WTC11 (cell line): ENCODE results near the gene MAX. TPM values are rescaled to one million over a fixed set of nuclear protein-coding genes. Genes with fewer than 3 reads are reported as not detected.

ENCODE experiments used
- ATAC-seq: fragments of 200-7000 bp; cut with Tn5 transposase; 2 replicates; pipeline ENCODE4 v1.10.0; 2021; ENCODE audit warnings: mild to moderate bottlenecking, moderate library complexity
- CTCF ChIA-PET: fragments of 300-600 bp; sonication (Branson Sonifier 250); formaldehyde crosslinking; loops from one replicate; lab custom pipeline; 2021; ENCODE audit warnings: antibody characterized with exemption; lab: Charles Lee
- POLR2A ChIA-PET: fragments of 350-600 bp; sonication (Branson Sonifier 250); formaldehyde crosslinking; loops from one replicate; lab custom pipeline; 2021; ENCODE audit warnings: antibody characterized with exemption; lab: Charles Lee
- DNase-seq: peaks from one replicate; pipeline ENCODE4 v3.0.0; 2021; ENCODE audit warnings: low spot score
- H3K27ac Mint-ChIP-seq: 2 replicates; pipeline ENCODE4 v1.8.0; 2021; ENCODE audit warnings: mixed read lengths
- H3K27me3 Mint-ChIP-seq: 2 replicates; pipeline ENCODE4 v1.8.0; 2021; ENCODE audit warnings: low read depth, mild to moderate bottlenecking, moderate library complexity, mixed read lengths
- H3K36me3 Mint-ChIP-seq: 2 replicates; pipeline ENCODE4 v1.8.0; 2021; ENCODE audit warnings: mixed read lengths
- H3K4me1 Mint-ChIP-seq: 2 replicates; pipeline ENCODE4 v1.8.0; 2022; ENCODE audit warnings: mixed read lengths
- H3K4me3 Mint-ChIP-seq: 2 replicates; pipeline ENCODE4 v1.8.0; 2021; ENCODE audit warnings: mild to moderate bottlenecking, moderate library complexity, mixed read lengths
- H3K9me3 Mint-ChIP-seq: 2 replicates; pipeline ENCODE4 v1.8.0; 2021; ENCODE audit warnings: mixed read lengths
- ATF3 ChIP-seq: sonication (generic); formaldehyde crosslinking; conservative IDR thresholded peaks from 2 replicates; pipeline ENCODE4 v1.8.1; 2022; ENCODE audit warnings: mild to moderate bottlenecking, missing genetic modification reagents
- CDX4 ChIP-seq: fragments of 250-450 bp; sonication (Bioruptor Pico); IDR thresholded peaks from 2 replicates; pipeline ENCODE4 v1.9.0; 2021; ENCODE audit warnings: moderate library complexity, mild to moderate bottlenecking, inconsistent platforms, borderline replicate concordance
- E2F5 ChIP-seq: sonication (generic); formaldehyde crosslinking; IDR thresholded peaks from 2 replicates; pipeline ENCODE4 v1.8.1; 2022; ENCODE audit warnings: mild to moderate bottlenecking, moderate library complexity, missing genetic modification reagents
- EMX1 ChIP-seq: fragments of 250-450 bp; sonication (Bioruptor Pico); IDR thresholded peaks from 2 replicates; pipeline ENCODE4 v1.8.0; 2021; ENCODE audit warnings: mild to moderate bottlenecking
- MYBL2 ChIP-seq: sonication (generic); formaldehyde crosslinking; IDR thresholded peaks from 2 replicates; pipeline ENCODE4 v1.8.1; 2023; ENCODE audit warnings: mild to moderate bottlenecking, moderate library complexity, missing genetic modification reagents
- NFATC4 ChIP-seq: fragments of 250-450 bp; sonication (Bioruptor Pico); IDR thresholded peaks from 2 replicates; pipeline ENCODE4 v1.9.0; 2021; ENCODE audit warnings: mild to moderate bottlenecking
- NR3C1 ChIP-seq: sonication (generic); formaldehyde crosslinking; conservative IDR thresholded peaks from 2 replicates; pipeline ENCODE4 v1.8.1; 2023; ENCODE audit warnings: low read depth, mild to moderate bottlenecking, missing genetic modification reagents
- PREB ChIP-seq: sonication (generic); formaldehyde crosslinking; IDR thresholded peaks from 2 replicates; pipeline ENCODE4 v1.8.1; 2022; ENCODE audit warnings: mild to moderate bottlenecking, missing genetic modification reagents, moderate library complexity, borderline replicate concordance
- RORB ChIP-seq: fragments of 250-450 bp; sonication (Bioruptor Pico); IDR thresholded peaks from 2 replicates; pipeline ENCODE4 v1.9.0; 2021; ENCODE audit warnings: mild to moderate bottlenecking
- ZNF138 ChIP-seq: sonication (generic); formaldehyde crosslinking; conservative IDR thresholded peaks from 2 replicates; pipeline ENCODE4 v1.8.1; 2022; ENCODE audit warnings: mild to moderate bottlenecking, moderate library complexity, missing genetic modification reagents
- ZNF416 ChIP-seq: fragments of 250-450 bp; sonication (Bioruptor Pico); IDR thresholded peaks from 2 replicates; pipeline ENCODE4 v1.9.0; 2021; ENCODE audit warnings: mild to moderate bottlenecking, inconsistent platforms
- total RNA-seq: library from RNA; stranded (reverse); gene quantifications from 3 replicates; pipeline ENCODE4 v1.2.3, GENCODE V29; 2021
- TF ChIP-seq, protein P1 (sequence below): fragments of 250-450 bp; sonication (Bioruptor Pico); conservative IDR thresholded peaks from 2 replicates; pipeline ENCODE4 v1.9.0; 2021; ENCODE audit warnings: mild to moderate bottlenecking
- TF ChIP-seq, protein P2 (sequence below): sonication (generic); formaldehyde crosslinking; IDR thresholded peaks from 2 replicates; pipeline ENCODE4 v1.8.0; 2022; ENCODE audit warnings: mild to moderate bottlenecking, missing genetic modification reagents
- TF ChIP-seq, protein P3 (sequence below): fragments of 250-450 bp; sonication (Bioruptor Pico); IDR thresholded peaks from 2 replicates; pipeline ENCODE4 v2.1.2; 2022; ENCODE audit warnings: mild to moderate bottlenecking, moderate library complexity
- TF ChIP-seq, protein P4 (sequence below): fragments of 250-450 bp; sonication (Bioruptor Pico); IDR thresholded peaks from 2 replicates; pipeline ENCODE4 v1.9.0; 2021; ENCODE audit warnings: mild to moderate bottlenecking, borderline replicate concordance
- TF ChIP-seq, protein P5 (sequence below): sonication (generic); formaldehyde crosslinking; IDR thresholded peaks from 2 replicates; pipeline ENCODE4 v1.8.1; 2022; ENCODE audit warnings: low read depth, missing genetic modification reagents, borderline replicate concordance

The MAX gene
- total RNA-seq, 1 experiment from 2014 or later, result 58.5 TPM

DNA sequence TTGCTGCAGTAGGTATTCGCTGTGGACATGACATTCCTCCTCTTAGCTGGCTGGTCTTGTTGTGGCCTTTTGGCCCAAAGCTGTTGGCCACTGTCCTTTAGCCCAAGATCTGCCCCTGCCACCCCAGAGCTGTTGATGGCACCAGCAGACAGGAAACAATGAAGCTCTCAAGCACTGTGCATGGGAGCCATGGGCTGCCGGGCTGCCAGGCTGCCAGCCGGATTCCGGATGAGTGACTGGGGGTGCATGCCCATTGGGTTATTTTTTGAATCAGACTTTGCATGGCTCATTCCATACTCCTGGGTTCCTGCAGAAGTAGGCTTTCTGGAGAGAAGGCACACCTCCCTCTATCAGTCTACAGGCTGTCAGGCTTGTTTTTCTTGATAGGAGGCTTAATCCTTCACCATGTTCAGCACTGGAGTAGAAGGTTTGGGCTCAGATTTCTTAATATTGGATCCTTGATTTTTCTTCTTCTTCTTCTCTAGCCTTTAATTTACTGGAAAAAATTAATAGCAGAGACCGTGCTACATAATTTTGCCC, 32.4 kb downstream of the MAX start:
- H3K27ac Mint-ChIP-seq, result no peak overlapping the region

More for the DNA sequence above, 32.4 kb downstream of the MAX start:
- ChIA-PET CTCF (no interaction called here), POLR2A (no interaction called here)
- Mint-ChIP-seq H3K9me3 (no peaks in the 10 kb centered on the region), H3K36me3 (peaks cover 11% of the 10 kb centered on the region; the same call in 1 of the 2 replicates), H3K4me3 (no peak overlapping the region), H3K4me1 (no peaks in the 10 kb centered on the region), H3K27me3 (no peaks in the 10 kb centered on the region)
- DNase-seq (no peak), ATAC-seq (no peak)
- no peak for TF ChIP-seq MYBL2 (CRISPR knock-in tag)
- no peak for TF ChIP-seq ATF3
- TF ChIP-seq, protein P1, sequence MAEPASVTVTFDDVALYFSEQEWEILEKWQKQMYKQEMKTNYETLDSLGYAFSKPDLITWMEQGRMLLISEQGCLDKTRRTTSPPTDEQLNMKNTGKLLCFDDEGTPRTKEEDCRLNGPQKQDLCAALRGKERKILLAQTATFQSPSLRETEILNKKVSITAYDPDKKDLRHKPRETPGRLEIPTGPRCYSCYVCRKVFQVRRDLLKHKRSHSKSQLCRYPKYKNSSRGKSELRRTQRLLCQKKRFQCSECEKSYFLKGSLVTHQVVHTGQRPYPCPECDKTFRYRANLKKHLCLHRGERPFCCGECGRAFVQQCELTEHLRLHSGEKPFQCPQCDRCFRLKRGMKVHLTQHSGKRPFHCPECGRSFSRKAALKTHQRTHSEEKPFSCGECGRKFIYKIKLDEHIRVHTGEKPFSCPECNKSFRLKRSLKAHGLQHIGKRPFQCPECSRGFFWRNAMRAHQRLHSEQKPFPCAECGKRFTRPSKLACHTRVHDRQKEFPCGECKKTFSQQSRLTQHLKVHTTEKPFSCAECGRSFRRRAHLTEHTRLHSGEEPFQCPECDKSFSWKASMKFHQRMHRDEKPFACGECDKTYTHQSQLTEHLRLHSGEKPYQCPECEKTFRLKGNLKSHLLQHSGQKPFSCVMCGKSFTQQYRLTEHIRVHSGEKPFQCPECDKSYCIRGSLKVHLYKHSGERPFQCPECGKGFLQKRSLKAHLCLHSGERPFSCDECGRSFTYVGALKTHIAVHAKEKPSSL (CRISPR knock-in tag), result no peak
- TF ChIP-seq EMX1, result no peak
- TF ChIP-seq NFATC4 (CRISPR knock-in tag), result no peak
- no peak for TF ChIP-seq CDX4 (CRISPR knock-in tag)
- TF ChIP-seq, protein P2, sequence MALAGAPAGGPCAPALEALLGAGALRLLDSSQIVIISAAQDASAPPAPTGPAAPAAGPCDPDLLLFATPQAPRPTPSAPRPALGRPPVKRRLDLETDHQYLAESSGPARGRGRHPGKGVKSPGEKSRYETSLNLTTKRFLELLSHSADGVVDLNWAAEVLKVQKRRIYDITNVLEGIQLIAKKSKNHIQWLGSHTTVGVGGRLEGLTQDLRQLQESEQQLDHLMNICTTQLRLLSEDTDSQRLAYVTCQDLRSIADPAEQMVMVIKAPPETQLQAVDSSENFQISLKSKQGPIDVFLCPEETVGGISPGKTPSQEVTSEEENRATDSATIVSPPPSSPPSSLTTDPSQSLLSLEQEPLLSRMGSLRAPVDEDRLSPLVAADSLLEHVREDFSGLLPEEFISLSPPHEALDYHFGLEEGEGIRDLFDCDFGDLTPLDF (CRISPR knock-in tag), result no peak
- TF ChIP-seq, protein P3, sequence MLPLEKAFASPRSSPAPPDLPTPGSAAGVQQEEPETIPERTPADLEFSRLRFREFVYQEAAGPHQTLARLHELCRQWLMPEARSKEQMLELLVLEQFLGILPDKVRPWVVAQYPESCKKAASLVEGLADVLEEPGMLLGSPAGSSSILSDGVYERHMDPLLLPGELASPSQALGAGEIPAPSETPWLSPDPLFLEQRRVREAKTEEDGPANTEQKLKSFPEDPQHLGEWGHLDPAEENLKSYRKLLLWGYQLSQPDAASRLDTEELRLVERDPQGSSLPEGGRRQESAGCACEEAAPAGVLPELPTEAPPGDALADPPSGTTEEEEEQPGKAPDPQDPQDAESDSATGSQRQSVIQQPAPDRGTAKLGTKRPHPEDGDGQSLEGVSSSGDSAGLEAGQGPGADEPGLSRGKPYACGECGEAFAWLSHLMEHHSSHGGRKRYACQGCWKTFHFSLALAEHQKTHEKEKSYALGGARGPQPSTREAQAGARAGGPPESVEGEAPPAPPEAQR (CRISPR knock-in tag), result no peak
- no peak for TF ChIP-seq ZNF138 (CRISPR knock-in tag)
- no peak for TF ChIP-seq PREB (CRISPR knock-in tag)
- TF ChIP-seq E2F5 (CRISPR knock-in tag), result no peak
- no peak for TF ChIP-seq NR3C1 (CRISPR knock-in tag)
- no peak for TF ChIP-seq RORB (CRISPR knock-in tag)
- TF ChIP-seq, protein P4, sequence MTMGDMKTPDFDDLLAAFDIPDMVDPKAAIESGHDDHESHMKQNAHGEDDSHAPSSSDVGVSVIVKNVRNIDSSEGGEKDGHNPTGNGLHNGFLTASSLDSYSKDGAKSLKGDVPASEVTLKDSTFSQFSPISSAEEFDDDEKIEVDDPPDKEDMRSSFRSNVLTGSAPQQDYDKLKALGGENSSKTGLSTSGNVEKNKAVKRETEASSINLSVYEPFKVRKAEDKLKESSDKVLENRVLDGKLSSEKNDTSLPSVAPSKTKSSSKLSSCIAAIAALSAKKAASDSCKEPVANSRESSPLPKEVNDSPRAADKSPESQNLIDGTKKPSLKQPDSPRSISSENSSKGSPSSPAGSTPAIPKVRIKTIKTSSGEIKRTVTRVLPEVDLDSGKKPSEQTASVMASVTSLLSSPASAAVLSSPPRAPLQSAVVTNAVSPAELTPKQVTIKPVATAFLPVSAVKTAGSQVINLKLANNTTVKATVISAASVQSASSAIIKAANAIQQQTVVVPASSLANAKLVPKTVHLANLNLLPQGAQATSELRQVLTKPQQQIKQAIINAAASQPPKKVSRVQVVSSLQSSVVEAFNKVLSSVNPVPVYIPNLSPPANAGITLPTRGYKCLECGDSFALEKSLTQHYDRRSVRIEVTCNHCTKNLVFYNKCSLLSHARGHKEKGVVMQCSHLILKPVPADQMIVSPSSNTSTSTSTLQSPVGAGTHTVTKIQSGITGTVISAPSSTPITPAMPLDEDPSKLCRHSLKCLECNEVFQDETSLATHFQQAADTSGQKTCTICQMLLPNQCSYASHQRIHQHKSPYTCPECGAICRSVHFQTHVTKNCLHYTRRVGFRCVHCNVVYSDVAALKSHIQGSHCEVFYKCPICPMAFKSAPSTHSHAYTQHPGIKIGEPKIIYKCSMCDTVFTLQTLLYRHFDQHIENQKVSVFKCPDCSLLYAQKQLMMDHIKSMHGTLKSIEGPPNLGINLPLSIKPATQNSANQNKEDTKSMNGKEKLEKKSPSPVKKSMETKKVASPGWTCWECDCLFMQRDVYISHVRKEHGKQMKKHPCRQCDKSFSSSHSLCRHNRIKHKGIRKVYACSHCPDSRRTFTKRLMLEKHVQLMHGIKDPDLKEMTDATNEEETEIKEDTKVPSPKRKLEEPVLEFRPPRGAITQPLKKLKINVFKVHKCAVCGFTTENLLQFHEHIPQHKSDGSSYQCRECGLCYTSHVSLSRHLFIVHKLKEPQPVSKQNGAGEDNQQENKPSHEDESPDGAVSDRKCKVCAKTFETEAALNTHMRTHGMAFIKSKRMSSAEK (CRISPR knock-in tag), result no peak
- no peak for TF ChIP-seq ZNF416 (CRISPR knock-in tag)
- TF ChIP-seq, protein P5, sequence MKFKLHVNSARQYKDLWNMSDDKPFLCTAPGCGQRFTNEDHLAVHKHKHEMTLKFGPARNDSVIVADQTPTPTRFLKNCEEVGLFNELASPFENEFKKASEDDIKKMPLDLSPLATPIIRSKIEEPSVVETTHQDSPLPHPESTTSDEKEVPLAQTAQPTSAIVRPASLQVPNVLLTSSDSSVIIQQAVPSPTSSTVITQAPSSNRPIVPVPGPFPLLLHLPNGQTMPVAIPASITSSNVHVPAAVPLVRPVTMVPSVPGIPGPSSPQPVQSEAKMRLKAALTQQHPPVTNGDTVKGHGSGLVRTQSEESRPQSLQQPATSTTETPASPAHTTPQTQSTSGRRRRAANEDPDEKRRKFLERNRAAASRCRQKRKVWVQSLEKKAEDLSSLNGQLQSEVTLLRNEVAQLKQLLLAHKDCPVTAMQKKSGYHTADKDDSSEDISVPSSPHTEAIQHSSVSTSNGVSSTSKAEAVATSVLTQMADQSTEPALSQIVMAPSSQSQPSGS, result no peak
